Right ventricle myocardium inferior (tissue), 1 donor: ENCODE results near the gene ZSWIM5. TPM values are rescaled to one million over a fixed set of nuclear protein-coding genes. Genes with fewer than 3 reads are reported as not detected.
"Not testable (repeated sequence)": the region's sequence is repeated elsewhere in the genome, so short reads cannot be mapped to it uniquely, and the experiment has no call there.

Experiments
- ATAC-seq: fragments of 200-7000 bp; cut with Tn5 transposase; one replicate; pipeline ENCODE4 v1.9.1; 2020; ENCODE audit warnings: mild to moderate bottlenecking, moderate library complexity
- DNase-seq: peaks from one replicate; pipeline ENCODE4 v3.0.0; 2021; ENCODE audit errors: missing footprints
- intact Hi-C: fragments of 100-400 bp; cut with DNase I; formaldehyde crosslinking; loops from one replicate; pipeline ENCODE4 v1.11.0; 2022
- long read RNA-seq: library from polyadenylated mRNA; unstranded; transcript quantifications from one replicate; pipeline ENCODE4 v2.0.0, GENCODE V29; 2021
- total RNA-seq: library from RNA; stranded (reverse); fragmentation: NEBNext Ultra II Directional; extraction: Animal tissue kit (Norgen Biotek cat#: 25700); gene quantifications from one replicate; pipeline ENCODE4 v1.2.1, GENCODE V29; 2021
- donor health status: DM: no; HTN: yes; CAD: no; lungs with severe emphysema.

The ZSWIM5 gene
- 0.81 TPM for total RNA-seq
- long read RNA-seq = 0 reads

GRCh38 chr1:45205910-45206721 lies at the start of gene ZSWIM5:
ZSWIM5 (minus strand) TSS chr1:45206605; CDS start chr1:45206350, 255 bp downstream.
- peak; percentile 99 for ATAC-seq
- peak; percentile 86 for DNase-seq

GRCh38 chr1:45254490-45254889 lies 48.1 kb upstream of the ZSWIM5 start:
- intact Hi-C loops = no loop called here
- DNase-seq = no peak
- no peak for ATAC-seq

More at GRCh38 chr1:45205910-45206721, at the start of gene ZSWIM5:
- intact Hi-C loops = no loop called here

GRCh38 chr1:45250544-45250943 lies 44.1 kb upstream of the ZSWIM5 start:
- ATAC-seq (no peak), DNase-seq (no peak)
- intact Hi-C loops = no loop called here

DNA sequence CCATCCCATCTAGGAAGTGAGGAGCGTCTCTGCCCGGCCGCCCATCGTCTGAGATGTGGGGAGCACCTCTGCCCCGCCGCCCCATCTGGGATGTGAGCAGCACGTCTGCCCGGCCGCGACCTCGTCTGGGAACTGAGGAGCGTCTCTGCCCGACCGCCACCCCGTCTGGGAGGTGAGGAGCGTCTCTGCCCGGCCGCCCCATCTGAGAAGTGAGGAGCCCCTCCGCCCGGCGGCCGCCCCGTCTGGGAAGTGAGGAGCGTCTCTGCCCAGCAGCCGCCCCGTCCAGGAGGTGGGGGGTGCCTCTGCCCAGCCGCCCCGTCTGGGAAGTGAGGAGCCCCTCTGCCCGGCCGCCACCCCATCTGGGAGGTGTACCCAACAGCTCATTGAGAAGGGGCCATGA lies 41.6 kb upstream of the ZSWIM5 start:
- ATAC-seq, DNase-seq, intact Hi-C loops: not testable (repeated sequence)

GRCh38 chr1:45246760-45247159 lies 40.4 kb upstream of the ZSWIM5 start:
- intact Hi-C loops = no loop called here
- no peak for DNase-seq
- ATAC-seq = no peak

GRCh38 chr1:45246359-45246758 lies 40.0 kb upstream of the ZSWIM5 start:
- intact Hi-C loops, ATAC-seq, DNase-seq: not testable (repeated sequence)

DNA sequence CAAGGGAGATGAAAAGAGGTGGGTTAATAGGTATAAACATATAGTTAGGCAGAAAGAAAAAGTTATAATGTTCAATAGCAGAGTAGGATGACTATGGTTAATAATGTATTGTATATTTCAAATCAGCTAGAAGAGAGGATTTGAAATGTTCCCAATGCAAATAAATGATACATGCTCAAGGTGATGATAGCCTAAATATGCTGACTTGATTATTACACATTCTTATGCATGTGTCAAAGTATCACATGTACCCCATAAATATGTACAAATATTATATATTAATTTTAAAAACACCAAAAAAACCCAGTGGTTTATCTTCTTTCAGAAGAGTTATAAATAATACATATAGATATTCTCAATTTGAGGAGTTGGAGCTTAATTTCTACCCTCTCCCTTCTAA lies 38.3 kb upstream of the ZSWIM5 start:
- DNase-seq (no peak), ATAC-seq (no peak)
- intact Hi-C loops = no loop called here

DNA sequence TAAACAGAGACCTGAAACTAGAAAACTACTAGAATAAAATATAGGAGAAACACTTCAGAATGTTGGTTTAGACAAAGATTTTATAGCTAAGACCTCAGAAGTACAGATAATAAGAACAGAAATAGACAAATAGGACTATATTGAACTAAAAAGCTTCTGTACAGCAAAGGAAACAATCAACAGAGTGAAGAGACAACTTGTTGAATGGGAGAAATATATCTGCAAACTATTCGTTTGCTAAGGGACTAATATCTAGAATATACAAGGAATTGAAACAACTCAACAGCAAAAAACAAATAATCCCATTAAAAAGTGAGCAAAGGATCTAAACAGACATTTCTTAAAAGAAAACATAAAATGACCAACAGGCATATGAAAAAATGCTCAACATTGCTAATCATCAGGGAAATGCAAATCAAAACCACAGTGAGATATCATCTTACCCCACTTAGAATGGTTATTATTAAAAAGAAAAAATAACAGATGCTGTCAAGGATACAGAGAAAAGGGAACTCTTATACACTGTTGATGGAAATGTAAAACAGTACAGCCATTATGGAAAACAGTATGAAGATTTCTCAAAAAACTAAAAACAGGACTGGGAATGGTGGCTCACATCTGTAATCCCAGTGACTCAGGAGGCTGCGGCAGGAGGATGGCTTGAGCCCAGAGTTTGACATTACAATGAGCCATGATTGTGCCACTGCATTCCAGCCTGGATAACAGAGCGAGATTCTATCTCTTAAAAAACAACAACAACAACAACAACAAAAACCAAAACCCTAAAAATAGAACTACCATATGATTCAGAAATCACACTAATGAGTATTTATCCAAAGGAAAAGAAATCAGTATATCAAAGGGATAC lies 37.3 kb upstream of the ZSWIM5 start:
- DNase-seq (no peak), ATAC-seq (no peak)
- intact Hi-C loops = no loop called here

GRCh38 chr1:45238846-45239245 lies 32.4 kb upstream of the ZSWIM5 start:
- intact Hi-C loops = no loop called here
- no peak for DNase-seq
- no peak for ATAC-seq

- no peak for ATAC-seq
These were observed 29.7 kb upstream of the ZSWIM5 start for GRCh38 chr1:45236136-45236535.

GRCh38 chr1:45230537-45230936 lies 24.1 kb upstream of the ZSWIM5 start:
- no peak for DNase-seq
- intact Hi-C loops = no loop called here
- no peak for ATAC-seq

More at GRCh38 chr1:45236136-45236535, 29.7 kb upstream of the ZSWIM5 start:
- no peak for DNase-seq
- intact Hi-C loops = no loop called here

- intact Hi-C loops = no loop called here
- ATAC-seq (no peak), DNase-seq (no peak)
These were observed 19.2 kb upstream of the ZSWIM5 start for GRCh38 chr1:45225598-45225997.

DNA sequence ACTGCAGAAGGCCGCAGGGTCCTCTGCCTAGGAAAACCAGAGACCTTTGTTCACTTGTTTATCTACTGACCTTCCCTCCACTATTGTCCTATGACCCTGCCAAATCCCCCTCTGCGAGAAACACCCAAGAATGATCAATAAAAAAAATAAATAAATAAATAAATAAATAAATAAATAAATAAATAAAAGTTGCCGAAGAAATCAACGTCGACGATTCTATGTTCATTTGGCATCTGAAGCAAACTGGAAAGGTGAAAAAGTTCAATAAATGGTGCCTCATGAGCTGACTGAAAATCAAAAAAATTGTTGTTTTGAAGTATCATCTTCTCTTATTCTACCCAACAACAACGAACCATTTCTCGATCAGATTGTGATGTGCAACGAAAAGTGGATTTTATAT lies 17.3 kb upstream of the ZSWIM5 start:
- ATAC-seq, intact Hi-C loops, DNase-seq: not testable (repeated sequence)

GRCh38 chr1:45221716-45222115 lies 15.3 kb upstream of the ZSWIM5 start:
- DNase-seq = no peak
- no peak for ATAC-seq
- intact Hi-C loops = no loop called here

GRCh38 chr1:45216861-45217260 lies 10.5 kb upstream of the ZSWIM5 start:
- intact Hi-C loops = no loop called here
- ATAC-seq (no peak), DNase-seq (no peak)

DNA sequence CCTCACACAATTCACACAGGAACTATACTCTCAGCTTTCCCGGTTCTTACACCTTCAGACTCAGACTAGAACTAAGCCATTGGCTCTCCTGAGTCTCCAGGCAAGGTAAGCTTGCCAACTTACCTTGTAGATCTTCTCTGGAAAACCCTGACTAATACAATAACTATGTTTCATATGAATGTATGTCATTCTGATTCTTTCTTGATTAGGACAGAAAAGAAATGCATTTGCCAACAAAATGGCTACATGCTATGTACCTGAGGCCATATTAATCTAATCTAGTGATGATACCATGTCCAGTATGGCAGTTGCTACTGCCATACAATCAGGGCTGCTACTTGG lies 9.8 kb upstream of the ZSWIM5 start:
- no peak for ATAC-seq

GRCh38 chr1:45215485-45216199 lies 9.2 kb upstream of the ZSWIM5 start:
- intact Hi-C loops = no loop called here
- ATAC-seq = no peak
- no peak for DNase-seq

More for the DNA sequence above, 9.8 kb upstream of the ZSWIM5 start:
- no peak for DNase-seq
- intact Hi-C loops = no loop called here

DNA sequence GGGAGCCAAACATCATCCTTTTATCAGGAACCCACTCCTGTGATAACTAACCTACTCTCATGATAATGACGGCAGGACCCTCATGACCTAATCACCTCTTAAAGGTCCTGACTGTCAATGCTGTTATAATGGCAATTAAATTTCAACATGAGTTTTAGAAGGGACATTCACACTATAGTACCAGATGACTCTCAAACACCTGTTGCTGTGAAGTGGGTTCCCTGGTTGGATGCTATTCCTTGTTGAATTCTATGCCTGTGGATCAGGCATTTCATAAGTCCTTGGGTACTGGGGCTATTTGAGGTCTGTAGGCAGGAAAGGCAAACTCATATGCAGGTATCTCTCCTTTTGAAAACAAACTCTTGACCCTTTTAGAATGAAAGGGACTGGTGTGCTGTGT lies 7.5 kb upstream of the ZSWIM5 start:
- intact Hi-C loops = no loop called here
- ATAC-seq (no peak), DNase-seq (no peak)

- intact Hi-C loops = no loop called here
- ATAC-seq = no peak
- DNase-seq = no peak
These were observed 4.7 kb upstream of the ZSWIM5 start for GRCh38 chr1:45211076-45211475.
